Measurements from ENCODE around the gene R3HDM2.

Gene R3HDM2

DNA sequence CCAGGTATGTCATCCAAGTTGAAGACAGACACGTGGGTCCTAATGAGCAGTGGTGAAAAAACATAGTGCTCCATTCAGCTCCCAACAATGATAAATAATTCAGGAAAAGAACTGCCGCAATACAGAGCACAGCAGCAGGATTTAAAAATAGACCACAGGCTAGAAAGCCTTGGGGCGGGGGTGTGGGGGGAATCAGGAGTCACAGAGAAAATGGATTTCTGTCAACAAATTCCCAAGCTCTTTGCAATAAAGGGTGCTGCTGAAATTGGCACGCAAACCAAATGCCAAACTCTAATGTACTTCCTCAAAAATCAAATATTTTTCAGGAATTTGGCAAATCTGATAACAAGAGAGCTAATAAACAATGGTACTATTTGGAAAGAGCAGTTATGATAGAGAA lies 58.6 kb downstream of the R3HDM2 start:
- TF ChIP-seq, protein P1, sequence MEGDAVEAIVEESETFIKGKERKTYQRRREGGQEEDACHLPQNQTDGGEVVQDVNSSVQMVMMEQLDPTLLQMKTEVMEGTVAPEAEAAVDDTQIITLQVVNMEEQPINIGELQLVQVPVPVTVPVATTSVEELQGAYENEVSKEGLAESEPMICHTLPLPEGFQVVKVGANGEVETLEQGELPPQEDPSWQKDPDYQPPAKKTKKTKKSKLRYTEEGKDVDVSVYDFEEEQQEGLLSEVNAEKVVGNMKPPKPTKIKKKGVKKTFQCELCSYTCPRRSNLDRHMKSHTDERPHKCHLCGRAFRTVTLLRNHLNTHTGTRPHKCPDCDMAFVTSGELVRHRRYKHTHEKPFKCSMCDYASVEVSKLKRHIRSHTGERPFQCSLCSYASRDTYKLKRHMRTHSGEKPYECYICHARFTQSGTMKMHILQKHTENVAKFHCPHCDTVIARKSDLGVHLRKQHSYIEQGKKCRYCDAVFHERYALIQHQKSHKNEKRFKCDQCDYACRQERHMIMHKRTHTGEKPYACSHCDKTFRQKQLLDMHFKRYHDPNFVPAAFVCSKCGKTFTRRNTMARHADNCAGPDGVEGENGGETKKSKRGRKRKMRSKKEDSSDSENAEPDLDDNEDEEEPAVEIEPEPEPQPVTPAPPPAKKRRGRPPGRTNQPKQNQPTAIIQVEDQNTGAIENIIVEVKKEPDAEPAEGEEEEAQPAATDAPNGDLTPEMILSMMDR (IDR thresholded peaks at IDR 0.05; ENCODE audit: borderline replicate concordance, extremely low read depth, low read length, poor library complexity, severe bottlenecking), result no peak
- TF ChIP-seq EZH2 (IDR thresholded peaks at IDR 0.05; ENCODE audit: borderline replicate concordance, low read depth, low read length, severe bottlenecking), result no peak
- H4K20me1 ChIP-seq (ENCODE audit: insufficient read depth, low read length), result no peaks in the 10 kb centered on the region
- ATAC-seq (ENCODE audit: insufficient read depth, low read depth), result no peak
- H3K27me3 ChIP-seq (ENCODE audit: insufficient read depth, low read length, poor library complexity), result no peaks in the 10 kb centered on the region
- no peak overlapping the region for H3K4me2 ChIP-seq (ENCODE audit: insufficient read depth, low read length)
- no peaks in the 10 kb centered on the region for H3K4me1 ChIP-seq (ENCODE audit: insufficient read depth, low read length)
- peaks cover 3% of the 10 kb centered on the region for H3K36me3 ChIP-seq (ENCODE audit: insufficient read depth, low read length)
- no peak overlapping the region for H3K4me3 ChIP-seq (ENCODE audit: low read depth in 1 of 2, low read length in 2 of 2)
- no peak overlapping the region for H3K9ac ChIP-seq (ENCODE audit: low read depth, low read length)
- no peaks in the 10 kb centered on the region for H3K79me2 ChIP-seq (ENCODE audit: insufficient read depth, low read length)
- no peak for DNase-seq
- no peak overlapping the region for H3K27ac ChIP-seq (ENCODE audit: low read length)
- H3K9me3 ChIP-seq (ENCODE audit: insufficient read depth, low read length, severe bottlenecking), result peaks cover 6% of the 10 kb centered on the region
- no peak overlapping the region for H2AFZ ChIP-seq (ENCODE audit: low read depth, low read length)

DNA sequence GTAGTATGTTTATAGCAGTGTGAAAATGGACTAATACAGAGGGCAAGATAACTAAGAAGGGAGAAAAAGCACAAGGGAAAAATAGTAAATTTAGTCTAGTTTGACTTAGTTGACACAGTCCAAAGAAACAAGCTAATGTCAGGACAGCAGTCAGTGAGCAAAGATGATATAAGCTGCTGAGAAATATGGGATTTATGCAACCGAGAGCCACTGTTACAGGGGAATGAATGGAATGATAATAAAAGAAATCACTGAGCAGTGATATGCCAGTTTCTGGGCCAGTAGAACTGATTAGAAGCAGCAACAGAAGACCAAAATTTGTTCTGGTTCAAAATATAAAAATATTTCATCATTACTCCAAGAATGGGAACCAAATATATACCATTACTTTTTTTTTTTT lies 60.1 kb downstream of the R3HDM2 start:
- DNase-seq, result no peak
- no peaks in the 10 kb centered on the region for H4K20me1 ChIP-seq (ENCODE audit: insufficient read depth, low read length)
- no peak for ATAC-seq (ENCODE audit: insufficient read depth, low read depth)
- no peak overlapping the region for H3K4me2 ChIP-seq (ENCODE audit: insufficient read depth, low read length)
- H3K27ac ChIP-seq (ENCODE audit: low read length), result no peak overlapping the region
- no peaks in the 10 kb centered on the region for H3K27me3 ChIP-seq (ENCODE audit: insufficient read depth, low read length, poor library complexity)
- TF ChIP-seq, protein P1 (IDR thresholded peaks at IDR 0.05; ENCODE audit: borderline replicate concordance, extremely low read depth, low read length, poor library complexity, severe bottlenecking), result no peak
- TF ChIP-seq EZH2 (IDR thresholded peaks at IDR 0.05; ENCODE audit: borderline replicate concordance, low read depth, low read length, severe bottlenecking), result no peak
- H3K79me2 ChIP-seq (ENCODE audit: insufficient read depth, low read length), result no peaks in the 10 kb centered on the region
- H3K4me3 ChIP-seq (ENCODE audit: low read depth in 1 of 2, low read length in 2 of 2), result no peak overlapping the region
- no peak overlapping the region for H3K9ac ChIP-seq (ENCODE audit: low read depth, low read length)
- H2AFZ ChIP-seq (ENCODE audit: low read depth, low read length), result no peak overlapping the region
- peaks cover 11% of the 10 kb centered on the region for H3K9me3 ChIP-seq (ENCODE audit: insufficient read depth, low read length, severe bottlenecking)
- H3K36me3 ChIP-seq (ENCODE audit: insufficient read depth, low read length), result peaks cover 11% of the 10 kb centered on the region
- H3K4me1 ChIP-seq (ENCODE audit: insufficient read depth, low read length), result no peaks in the 10 kb centered on the region

DNA sequence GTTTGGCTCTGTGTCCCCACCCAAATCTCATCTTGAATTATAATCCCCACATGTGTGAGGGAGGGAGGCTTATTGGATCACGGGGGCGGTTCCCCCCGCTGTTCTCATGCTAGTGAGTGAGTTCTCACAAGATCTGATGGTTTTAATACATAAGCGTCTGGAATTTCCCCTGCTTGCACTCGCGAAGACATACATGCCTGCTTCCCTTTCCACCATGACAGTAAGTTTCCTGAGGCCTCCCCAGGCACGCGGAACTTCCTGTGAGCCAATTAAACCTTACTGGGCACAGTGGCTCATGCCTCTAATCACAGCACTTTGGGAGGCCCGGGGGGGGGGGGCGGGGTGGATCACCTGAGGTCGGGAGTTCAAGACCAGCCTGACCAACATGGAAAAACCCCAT lies 60.8 kb downstream of the R3HDM2 start:
- Histone ChIP-seq H3K27me3 (ENCODE audit: insufficient read depth, low read length, poor library complexity) (no peaks in the 10 kb centered on the region), H3K4me1 (ENCODE audit: insufficient read depth, low read length) (no peaks in the 10 kb centered on the region), H3K4me3 (ENCODE audit: low read depth in 1 of 2, low read length in 2 of 2) (no peak overlapping the region), H3K36me3 (ENCODE audit: insufficient read depth, low read length) (peaks cover 11% of the 10 kb centered on the region), H4K20me1 (ENCODE audit: insufficient read depth, low read length) (no peaks in the 10 kb centered on the region), H3K9me3 (ENCODE audit: insufficient read depth, low read length, severe bottlenecking) (peaks cover 11% of the 10 kb centered on the region), H3K4me2 (ENCODE audit: insufficient read depth, low read length) (no peak overlapping the region), H3K9ac (ENCODE audit: low read depth, low read length) (no peak overlapping the region), H2AFZ (ENCODE audit: low read depth, low read length) (no peak overlapping the region), H3K27ac (ENCODE audit: low read length) (no peak overlapping the region), H3K79me2 (ENCODE audit: insufficient read depth, low read length) (no peaks in the 10 kb centered on the region)
- TF ChIP-seq, protein P1 (IDR thresholded peaks at IDR 0.05; ENCODE audit: borderline replicate concordance, extremely low read depth, low read length, poor library complexity, severe bottlenecking), result no peak
- TF ChIP-seq EZH2 (IDR thresholded peaks at IDR 0.05; ENCODE audit: borderline replicate concordance, low read depth, low read length, severe bottlenecking), result no peak
- DNase-seq (no peak), ATAC-seq (ENCODE audit: insufficient read depth, low read depth) (no peak)

DNA sequence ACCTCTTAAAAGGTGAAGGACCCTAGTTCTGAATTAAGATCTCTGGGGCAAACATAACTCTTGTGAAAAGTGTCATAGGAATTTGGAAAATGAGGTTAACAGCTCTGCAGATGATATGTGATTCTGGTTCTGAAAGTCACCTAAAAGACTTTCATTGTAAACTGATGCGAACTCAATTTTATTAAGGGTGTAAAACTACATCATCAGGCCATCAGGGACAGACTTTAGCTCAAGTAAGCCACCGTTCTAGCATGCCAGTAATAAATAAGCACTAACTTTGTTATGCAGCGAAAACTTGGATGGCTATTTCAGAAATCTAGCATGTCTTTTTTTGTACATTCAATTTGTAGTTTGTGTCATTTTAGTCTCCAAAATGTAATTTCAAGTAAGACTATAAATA lies 61.6 kb downstream of the R3HDM2 start:
- H3K4me2 ChIP-seq (ENCODE audit: insufficient read depth, low read length), result no peak overlapping the region
- TF ChIP-seq, protein P1 (IDR thresholded peaks at IDR 0.05; ENCODE audit: borderline replicate concordance, extremely low read depth, low read length, poor library complexity, severe bottlenecking), result no peak
- H2AFZ ChIP-seq (ENCODE audit: low read depth, low read length), result no peak overlapping the region
- H3K4me3 ChIP-seq (ENCODE audit: low read depth in 1 of 2, low read length in 2 of 2), result no peak overlapping the region
- H3K36me3 ChIP-seq (ENCODE audit: insufficient read depth, low read length), result peaks cover 11% of the 10 kb centered on the region
- no peak overlapping the region for H3K27ac ChIP-seq (ENCODE audit: low read length)
- DNase-seq, result no peak
- H3K9me3 ChIP-seq (ENCODE audit: insufficient read depth, low read length, severe bottlenecking), result peaks cover 11% of the 10 kb centered on the region
- no peaks in the 10 kb centered on the region for H4K20me1 ChIP-seq (ENCODE audit: insufficient read depth, low read length)
- peaks cover 1% of the 10 kb centered on the region; the same call in 1 of the 2 replicates for H3K79me2 ChIP-seq (ENCODE audit: insufficient read depth, low read length)
- H3K9ac ChIP-seq (ENCODE audit: low read depth, low read length), result no peak overlapping the region
- H3K4me1 ChIP-seq (ENCODE audit: insufficient read depth, low read length), result no peaks in the 10 kb centered on the region
- no peaks in the 10 kb centered on the region for H3K27me3 ChIP-seq (ENCODE audit: insufficient read depth, low read length, poor library complexity)
- ATAC-seq (ENCODE audit: insufficient read depth, low read depth), result no peak
